Measurements from ENCODE around the gene C16orf46. TPM values are rescaled to one million over a fixed set of nuclear protein-coding genes. Genes with fewer than 3 reads are reported as not detected.

The C16orf46 gene
- total RNA-seq, 4 donors from 2014 or later: 0.32 to 5.6 TPM; not detected in 2

- H3K27me3 ChIP-seq: no peaks in the 10 kb centered on the region
- in situ Hi-C loops (cut with MboI; ENCODE audit: low pct_ligation_motif_present in 1 of 4, low pct_unique_long_range_greater_than_20kb in 1 of 4, low sequenced_read_pairs in 3 of 4) (loop anchor here in 1 of 4 donors (25.0 kb wide), 1 partner anchor 298 kb away; the partner anchor contains the start of gene GAN), intact Hi-C loops (cut with DNase I; ENCODE audit: low total_unique reads) (no loop called here)
- H3K27ac ChIP-seq: no peak overlapping the region
- H3K4me3 ChIP-seq: no peak overlapping the region
- H3K9me3 ChIP-seq: no peaks in the 10 kb centered on the region
- WGBS, 2 donors (ENCODE audit: low coverage in 1 of 2): 88% methylated on average over 2 of the region's 2 CpGs; no CpG with 5 or more reads in 1 of the 2 donors
- no peaks in the 10 kb centered on the region for H3K4me1 ChIP-seq
- no peak for DNase-seq
- no peaks in the 10 kb centered on the region for H3K36me3 ChIP-seq
- TF ChIP-seq POLR2A (IDR thresholded peaks at IDR 0.05) (no peak), POLR2AphosphoS5 (IDR thresholded peaks at IDR 0.05) (no peak), CTCF (IDR thresholded peaks at IDR 0.05) (no peak), EP300 (IDR thresholded peaks at IDR 0.05; ENCODE audit: low read depth) (no peak)
These were observed 62.4 kb downstream of the C16orf46 start for GRCh38 chr16:81014672-81015071.

GRCh38 chr16:81012974-81013373, 64.1 kb downstream of the C16orf46 start:
- Histone ChIP-seq H3K27me3 (no peaks in the 10 kb centered on the region), H3K4me1 (peaks cover 0 to 5% (median 3%) of the 10 kb centered on the region in 4 donors), H3K9me3 (no peaks in the 10 kb centered on the region), H3K27ac (no peak overlapping the region), H3K36me3 (no peaks in the 10 kb centered on the region), H3K4me3 (no peak overlapping the region)
- WGBS, 2 donors (ENCODE audit: low coverage in 1 of 2): 90 to 97% methylated on average over 2 to 3 of the region's 3 CpGs
- in situ Hi-C loops (cut with MboI; ENCODE audit: low pct_ligation_motif_present in 1 of 4, low pct_unique_long_range_greater_than_20kb in 1 of 4, low sequenced_read_pairs in 3 of 4) (loop anchor here in 1 of 4 donors (25.0 kb wide), 1 partner anchor 299 kb away; the partner anchor contains the start of gene GAN), intact Hi-C loops (cut with DNase I; ENCODE audit: low total_unique reads) (no loop called here)
- TF ChIP-seq POLR2AphosphoS5 (IDR thresholded peaks at IDR 0.05): no peak
- TF ChIP-seq EP300 (IDR thresholded peaks at IDR 0.05; ENCODE audit: low read depth): no peak
- no peak for TF ChIP-seq POLR2A (IDR thresholded peaks at IDR 0.05)
- TF ChIP-seq CTCF (IDR thresholded peaks at IDR 0.05): no peak
- no peak for DNase-seq

Small RNA genes within 50 kb of the gene (small RNA-seq; reads per million reads assigned to genes)
- gene AC092718.3 (0 reads per million in 4 donors), gene RNU6-1191P (0 reads per million in 4 donors)

Other genes starting within 250 kb of the C16orf46 start
- 10 to 100 TPM in 3 of 4 donors, 1 to 10 TPM in 1; 2.8 to 42.9 (median 29.8) TPM for gene CMC2, start 70.4 kb downstream of the C16orf46 start, total RNA-seq
- 10 to 100 TPM in 2 of 4 donors, 1 to 10 TPM in 2; 4.9 to 12.7 (median 8.5) TPM for gene CENPN, start 70.0 kb downstream of the C16orf46 start, total RNA-seq
- gene ATMIN, start 41.4 kb downstream of the C16orf46 start, total RNA-seq: 10 to 100 TPM; 24.7 to 86.0 (median 35.5) TPM
- gene GCSH, start 19.2 kb upstream of the C16orf46 start, total RNA-seq: 10 to 100 TPM in 1 of 4 donors, 1 to 10 TPM in 2, not detected in 1; 5.6 to 13.0 (median 8.9) TPM
- gene BCO1, start 161.5 kb upstream of the C16orf46 start, total RNA-seq: 10 to 100 TPM in 1 of 4 donors, 1 to 10 TPM in 3; 1.6 to 18.3 (median 4.0) TPM
- 100 to 1,000 TPM in 1 of 4 donors, 10 to 100 TPM in 3; 12.9 to 378 (median 14.7) TPM for gene GAN, start 237.7 kb upstream of the C16orf46 start, total RNA-seq

All from transverse colon (tissue), 4 donors.